Muscle of leg (tissue), 11 donors: Measurements from ENCODE around the gene KLF14. TPM values are rescaled to one million over a fixed set of nuclear protein-coding genes. Genes with fewer than 3 reads are reported as not detected.

Source experiments
- DNase-seq: peaks from one replicate; pipeline ENCODE4 v3.0.0; 2013
- H3K27ac ChIP-seq: one replicate; pipeline ENCODE4 v1.5.1; 2013; ENCODE audit warnings: mild to moderate bottlenecking, low read length, control low read depth
- H3K27me3 ChIP-seq: one replicate; pipeline ENCODE4 v1.6.1; 2013; ENCODE audit warnings: low read length; ENCODE audit not compliant: control insufficient read depth, insufficient read depth
- H3K36me3 ChIP-seq: one replicate; pipeline ENCODE4 v1.6.1; 2013; ENCODE audit warnings: low read length; ENCODE audit not compliant: control insufficient read depth, insufficient read depth
- H3K4me1 ChIP-seq: one replicate; pipeline ENCODE4 v1.6.1; 2013; ENCODE audit warnings: low read length; ENCODE audit not compliant: control insufficient read depth, insufficient read depth
- H3K4me3 ChIP-seq: one replicate; pipeline ENCODE4 v1.5.1; 2013; ENCODE audit warnings: low read length, control low read depth
- H3K9me3 ChIP-seq: replicated peaks from 2 replicates; pipeline ENCODE4 v1.6.1; 2013; ENCODE audit warnings: low read depth, low read length; ENCODE audit not compliant: control insufficient read depth
- WGBS: methylation state at CpG from one replicate; pipeline ENCODE4 v1.1.5; 2013; ENCODE audit warnings: missing lambda C conversion rate; ENCODE audit not compliant: insufficient coverage; 5-methylcytosine and 5-hydroxymethylcytosine counted together
- polyA plus RNA-seq, 8 donors: library from polyadenylated mRNA; unstranded; fragments of 120-200 nt; gene quantifications; one replicate each; pipeline versions ENCODE4 v1.2.1 to v1.2.3, GENCODE V29; 2013; ENCODE audit warnings: inconsistent platforms in 1 of 8, low replicate concordance in 1 of 8; ENCODE audit not compliant: insufficient read length in 8 of 8, insufficient read depth in 1 of 8
- total RNA-seq: library from RNA; stranded (reverse); fragments of 120-200 nt; gene quantifications from one replicate; pipeline ENCODE4 v1.2.4, GENCODE V29; 2013

KLF14 gene
- total and polyA plus RNA-seq, 9 donors, result 0.98 to 1.9 (median 1.4) TPM

- H3K27ac ChIP-seq, result no peak overlapping the region
- no peaks in the 10 kb centered on the region for H3K4me1 ChIP-seq
- peaks cover 2% of the 10 kb centered on the region for H3K27me3 ChIP-seq
- no peaks in the 10 kb centered on the region for H3K9me3 ChIP-seq
- 30% methylated on average over 3 of the region's 5 CpGs for WGBS
- DNase-seq, result peak; percentile 86
- H3K4me3 ChIP-seq, result no peak overlapping the region
- H3K36me3 ChIP-seq, result no peaks in the 10 kb centered on the region
Observed at GRCh38 chr7:130721486-130722277, 12.3 kb downstream of the KLF14 start.

GRCh38 chr7:130719541-130719940 lies 14.5 kb downstream of the KLF14 start:
- Histone ChIP-seq H3K27me3 (no peaks in the 10 kb centered on the region), H3K9me3 (no peaks in the 10 kb centered on the region), H3K4me3 (no peak overlapping the region), H3K27ac (no peak overlapping the region), H3K36me3 (no peaks in the 10 kb centered on the region), H3K4me1 (no peaks in the 10 kb centered on the region)
- DNase-seq, result no peak
- WGBS, result 74% methylated on average over 2 of the region's 2 CpGs

GRCh38 chr7:130712416-130712815 lies 21.6 kb downstream of the KLF14 start:
- Histone ChIP-seq H3K4me3 (no peak overlapping the region), H3K36me3 (no peaks in the 10 kb centered on the region), H3K27ac (no peak overlapping the region), H3K27me3 (no peaks in the 10 kb centered on the region), H3K9me3 (no peaks in the 10 kb centered on the region), H3K4me1 (no peaks in the 10 kb centered on the region)
- DNase-seq, result no peak
- 41% methylated on average over 2 of the region's 3 CpGs for WGBS

DNA sequence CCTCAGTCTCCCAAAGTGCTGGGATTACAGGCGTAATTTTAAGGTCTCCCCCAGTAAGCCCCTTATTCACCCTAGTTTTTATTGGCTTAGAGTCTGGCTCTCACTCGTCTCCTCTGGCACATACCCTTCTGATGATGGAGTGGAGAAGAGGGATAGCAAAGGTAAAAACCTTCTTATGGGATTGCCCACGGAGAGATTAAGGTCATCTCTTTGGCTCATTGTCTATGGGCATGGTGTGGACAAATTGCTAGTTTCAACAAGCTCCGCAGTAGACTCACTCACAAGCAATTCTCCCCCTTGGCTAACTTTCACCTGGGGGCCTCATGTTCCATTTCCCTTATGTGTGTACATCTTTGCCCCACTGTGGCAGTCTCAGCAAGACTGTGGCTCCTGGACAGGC lies 25.2 kb downstream of the KLF14 start:
- DNase-seq, result no peak
- 100% methylated on average over 1 of the region's 4 CpGs for WGBS
- no peaks in the 10 kb centered on the region for H3K4me1 ChIP-seq
- H3K27ac ChIP-seq, result no peak overlapping the region
- no peak overlapping the region for H3K4me3 ChIP-seq
- no peaks in the 10 kb centered on the region for H3K27me3 ChIP-seq
- no peaks in the 10 kb centered on the region for H3K36me3 ChIP-seq
- H3K9me3 ChIP-seq, result peaks cover 4% of the 10 kb centered on the region

DNA sequence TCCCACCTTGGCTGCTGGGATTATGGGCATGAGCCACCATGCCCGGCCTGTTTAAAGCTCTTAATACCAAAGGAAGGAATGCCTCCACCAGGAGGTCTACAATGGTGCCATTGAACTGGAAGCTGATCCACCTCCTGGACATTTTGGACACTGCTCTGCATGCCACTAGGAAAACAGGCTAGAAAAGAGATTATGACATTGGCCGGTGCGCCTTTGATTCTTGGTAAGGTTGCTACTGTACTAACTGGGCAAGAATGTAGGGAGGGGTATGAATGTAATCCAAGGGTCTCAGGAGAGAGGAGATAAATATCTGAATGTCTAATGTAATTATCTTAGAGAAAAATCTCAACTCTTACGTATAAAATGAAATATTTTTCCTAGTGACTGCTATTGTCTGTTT lies 26.0 kb downstream of the KLF14 start:
- no peaks in the 10 kb centered on the region for H3K4me1 ChIP-seq
- H3K36me3 ChIP-seq, result no peaks in the 10 kb centered on the region
- no peak overlapping the region for H3K27ac ChIP-seq
- H3K4me3 ChIP-seq, result no peak overlapping the region
- WGBS, result 67% methylated on average over 1 of the region's 4 CpGs
- peaks cover 4% of the 10 kb centered on the region for H3K9me3 ChIP-seq
- no peak for DNase-seq
- no peaks in the 10 kb centered on the region for H3K27me3 ChIP-seq

DNA sequence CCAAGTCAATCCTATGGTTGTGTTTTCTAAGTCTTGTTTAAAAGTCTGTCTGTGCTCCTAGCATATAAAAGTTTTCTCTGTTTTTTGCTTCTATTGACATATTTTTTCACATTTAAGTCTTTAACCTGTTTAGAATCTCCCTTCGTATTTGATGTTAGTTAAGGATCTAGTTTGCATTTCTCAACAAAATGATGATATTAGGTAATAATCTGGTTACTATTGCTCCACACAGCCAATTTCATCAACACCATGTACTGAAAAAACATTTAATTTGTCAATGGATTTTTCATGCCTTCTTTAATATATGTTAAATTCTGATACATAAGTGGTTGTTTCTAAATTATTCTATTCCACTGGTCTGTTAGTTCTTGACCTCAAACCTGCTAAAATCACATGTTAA lies 30.2 kb downstream of the KLF14 start:
- Histone ChIP-seq H3K27me3 (no peaks in the 10 kb centered on the region), H3K4me1 (no peaks in the 10 kb centered on the region), H3K27ac (no peak overlapping the region), H3K4me3 (no peak overlapping the region), H3K9me3 (peaks cover 4% of the 10 kb centered on the region), H3K36me3 (no peaks in the 10 kb centered on the region)
- no CpG with 5 or more reads among the region's 1 CpG for WGBS
- DNase-seq, result no peak

DNA sequence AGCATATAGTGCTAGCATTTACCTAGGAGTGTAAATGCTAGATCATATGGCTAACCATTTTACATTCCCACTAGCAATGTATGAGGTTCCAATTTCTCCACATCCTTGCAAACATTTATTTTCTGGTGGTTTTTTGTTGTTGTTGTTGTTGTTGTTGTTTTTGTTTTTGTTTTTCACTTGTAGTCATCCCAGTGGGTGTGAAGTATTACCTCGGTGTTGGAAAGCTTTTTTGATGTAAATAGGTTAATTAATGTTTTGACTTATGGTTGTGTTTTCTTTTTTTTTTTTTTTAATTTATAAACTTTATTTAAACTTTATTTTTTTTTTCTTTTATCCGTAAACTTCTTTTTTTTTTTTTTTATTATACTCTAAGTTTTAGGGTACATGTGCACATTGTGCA lies 32.4 kb downstream of the KLF14 start:
- Histone ChIP-seq H3K36me3 (no peaks in the 10 kb centered on the region), H3K4me3 (no peak overlapping the region), H3K27me3 (no peaks in the 10 kb centered on the region), H3K9me3 (peaks cover 2% of the 10 kb centered on the region), H3K4me1 (no peaks in the 10 kb centered on the region), H3K27ac (no peak overlapping the region)
- no peak for DNase-seq
- WGBS, result no CpG with 5 or more reads among the region's 2 CpGs

GRCh38 chr7:130700760-130701159 lies 33.2 kb downstream of the KLF14 start:
- H3K27ac ChIP-seq, result no peak overlapping the region
- H3K27me3 ChIP-seq, result no peaks in the 10 kb centered on the region
- DNase-seq, result no peak
- no peaks in the 10 kb centered on the region for H3K9me3 ChIP-seq
- no peaks in the 10 kb centered on the region for H3K36me3 ChIP-seq
- no CpG with 5 or more reads among the region's 1 CpG for WGBS
- no peak overlapping the region for H3K4me3 ChIP-seq
- no peaks in the 10 kb centered on the region for H3K4me1 ChIP-seq

DNA sequence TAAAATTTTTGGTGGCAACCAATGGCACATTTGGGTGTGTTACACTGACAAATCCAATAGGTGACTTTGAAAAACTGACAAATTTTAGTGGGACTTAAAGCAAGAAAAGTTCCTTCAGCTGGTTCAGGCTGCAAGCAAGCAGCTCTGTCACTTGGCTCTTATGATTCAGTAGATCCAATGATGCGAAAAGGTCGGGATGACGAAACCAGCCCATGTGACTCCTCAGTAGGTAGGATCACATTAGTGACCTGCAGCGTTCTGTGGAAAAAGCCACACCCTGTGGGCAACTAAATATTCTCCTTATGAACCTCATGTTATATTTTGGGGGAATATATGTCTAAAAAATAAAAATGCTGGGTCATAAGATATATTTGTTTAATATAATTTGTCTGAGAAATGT lies 34.3 kb downstream of the KLF14 start:
- Histone ChIP-seq H3K4me1 (no peaks in the 10 kb centered on the region), H3K36me3 (no peaks in the 10 kb centered on the region), H3K27ac (no peak overlapping the region), H3K9me3 (no peaks in the 10 kb centered on the region), H3K4me3 (no peak overlapping the region), H3K27me3 (no peaks in the 10 kb centered on the region)
- no peak for DNase-seq
- 42% methylated on average over 2 of the region's 4 CpGs for WGBS

DNA sequence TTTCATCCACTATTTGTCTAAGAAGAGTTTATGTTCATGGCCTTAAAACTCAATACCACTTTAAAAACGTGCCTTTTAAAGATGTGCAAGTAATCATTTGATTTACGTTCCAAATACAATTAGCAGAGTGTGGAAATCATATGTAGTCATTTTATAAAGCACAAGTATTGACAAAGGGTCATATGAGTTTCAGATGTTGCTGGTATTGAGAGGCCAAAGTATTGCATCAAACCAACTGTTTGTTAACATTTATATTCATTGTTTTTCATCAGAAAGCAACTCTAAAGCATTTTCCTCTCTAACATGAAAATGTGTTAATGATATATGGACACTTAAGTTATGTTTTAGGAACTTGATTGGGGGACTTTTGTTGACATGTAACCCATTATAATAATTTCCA lies 36.2 kb downstream of the KLF14 start:
- no peaks in the 10 kb centered on the region for H3K27me3 ChIP-seq
- no peak overlapping the region for H3K4me3 ChIP-seq
- DNase-seq, result no peak
- no peak overlapping the region for H3K27ac ChIP-seq
- no peaks in the 10 kb centered on the region for H3K4me1 ChIP-seq
- no peaks in the 10 kb centered on the region for H3K36me3 ChIP-seq
- no peaks in the 10 kb centered on the region for H3K9me3 ChIP-seq
- WGBS, result no CpG with 5 or more reads among the region's 2 CpGs

GRCh38 chr7:130695840-130696239 lies 38.2 kb downstream of the KLF14 start:
- Histone ChIP-seq H3K4me3 (no peak overlapping the region), H3K27ac (no peak overlapping the region), H3K27me3 (no peaks in the 10 kb centered on the region), H3K4me1 (no peaks in the 10 kb centered on the region), H3K9me3 (no peaks in the 10 kb centered on the region), H3K36me3 (no peaks in the 10 kb centered on the region)
- peak; percentile 25 for DNase-seq
- WGBS, result no CpG with 5 or more reads among the region's 2 CpGs
